ENCODE results near the gene C6orf52. TPM values are rescaled to one million over a fixed set of nuclear protein-coding genes. Genes with fewer than 3 reads are reported as not detected.
"Not testable (repeated sequence)": the region's sequence is repeated elsewhere in the genome, so short reads cannot be mapped to it uniquely, and the experiment has no call there.

The C6orf52 gene
- total RNA-seq, 1 donor from 2014 or later, result 2.9 TPM

DNA sequence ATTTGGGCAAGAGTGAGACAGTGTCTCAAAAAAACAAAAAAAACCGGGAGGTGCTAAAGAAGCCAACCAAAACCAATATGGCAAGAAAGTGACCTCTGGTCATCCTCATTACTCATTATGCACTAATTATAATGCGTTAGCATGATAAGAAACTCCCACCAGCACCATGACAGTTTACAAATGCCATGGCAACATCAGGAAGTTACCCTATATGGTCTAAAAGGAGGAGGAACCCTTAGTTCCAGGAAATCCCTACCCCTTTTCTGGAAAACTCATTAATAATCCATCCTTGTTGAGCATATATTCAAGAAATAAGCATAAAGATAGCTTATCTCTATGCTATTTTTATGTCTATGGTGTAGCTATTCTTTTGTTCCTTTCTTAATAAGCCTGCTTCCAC, 31.7 kb downstream of the C6orf52 start:
- Histone ChIP-seq H3K79me2 (ENCODE audit: insufficient read depth, low read length) (no peaks in the 10 kb centered on the region), H3K9ac (ENCODE audit: low read length) (no peak overlapping the region), H3K27ac (ENCODE audit: low read depth, low read length) (no peak overlapping the region), H3K4me2 (ENCODE audit: low read length) (no peak overlapping the region), H3K27me3 (ENCODE audit: insufficient read depth, low read length) (no peaks in the 10 kb centered on the region), H3K9me3 (ENCODE audit: insufficient read depth, low read depth, low read length) (no peaks in the 10 kb centered on the region), H4K20me1 (ENCODE audit: insufficient read depth, low read length) (no peaks in the 10 kb centered on the region), H3K4me3 (ENCODE audit: insufficient read depth, low read depth, low read length) (no peak overlapping the region), H2AFZ (ENCODE audit: low read depth, low read length) (no peak overlapping the region), H3K4me1 (ENCODE audit: insufficient read depth, low read length) (no peaks in the 10 kb centered on the region), H3K36me3 (ENCODE audit: insufficient read depth, low read length) (no peaks in the 10 kb centered on the region)
- H3K27ac Mint-ChIP-seq (ENCODE audit: unreplicated experiment), result no peak overlapping the region
- H3K9me3 Mint-ChIP-seq (ENCODE audit: unreplicated experiment), result peaks cover 10% of the 10 kb centered on the region
- H3K36me3 Mint-ChIP-seq (ENCODE audit: low read depth, unreplicated experiment), result no peaks in the 10 kb centered on the region
- H3K4me1 Mint-ChIP-seq (ENCODE audit: low read depth, unreplicated experiment), result no peaks in the 10 kb centered on the region
- peaks cover 4% of the 10 kb centered on the region for H3K27me3 Mint-ChIP-seq (ENCODE audit: low read depth, unreplicated experiment)
- H3K4me3 Mint-ChIP-seq (ENCODE audit: unreplicated experiment), result no peak overlapping the region
- FAIRE-seq (no peak), DNase-seq (ENCODE audit: low read depth) (no peak)
- TF ChIP-seq, protein P1, sequence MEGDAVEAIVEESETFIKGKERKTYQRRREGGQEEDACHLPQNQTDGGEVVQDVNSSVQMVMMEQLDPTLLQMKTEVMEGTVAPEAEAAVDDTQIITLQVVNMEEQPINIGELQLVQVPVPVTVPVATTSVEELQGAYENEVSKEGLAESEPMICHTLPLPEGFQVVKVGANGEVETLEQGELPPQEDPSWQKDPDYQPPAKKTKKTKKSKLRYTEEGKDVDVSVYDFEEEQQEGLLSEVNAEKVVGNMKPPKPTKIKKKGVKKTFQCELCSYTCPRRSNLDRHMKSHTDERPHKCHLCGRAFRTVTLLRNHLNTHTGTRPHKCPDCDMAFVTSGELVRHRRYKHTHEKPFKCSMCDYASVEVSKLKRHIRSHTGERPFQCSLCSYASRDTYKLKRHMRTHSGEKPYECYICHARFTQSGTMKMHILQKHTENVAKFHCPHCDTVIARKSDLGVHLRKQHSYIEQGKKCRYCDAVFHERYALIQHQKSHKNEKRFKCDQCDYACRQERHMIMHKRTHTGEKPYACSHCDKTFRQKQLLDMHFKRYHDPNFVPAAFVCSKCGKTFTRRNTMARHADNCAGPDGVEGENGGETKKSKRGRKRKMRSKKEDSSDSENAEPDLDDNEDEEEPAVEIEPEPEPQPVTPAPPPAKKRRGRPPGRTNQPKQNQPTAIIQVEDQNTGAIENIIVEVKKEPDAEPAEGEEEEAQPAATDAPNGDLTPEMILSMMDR (IDR thresholded peaks at IDR 0.05; ENCODE audit: insufficient read depth, low read depth, low read length), result no peak
- no peak for TF ChIP-seq EZH2 (IDR thresholded peaks at IDR 0.05; ENCODE audit: insufficient read depth, low read length)

DNA sequence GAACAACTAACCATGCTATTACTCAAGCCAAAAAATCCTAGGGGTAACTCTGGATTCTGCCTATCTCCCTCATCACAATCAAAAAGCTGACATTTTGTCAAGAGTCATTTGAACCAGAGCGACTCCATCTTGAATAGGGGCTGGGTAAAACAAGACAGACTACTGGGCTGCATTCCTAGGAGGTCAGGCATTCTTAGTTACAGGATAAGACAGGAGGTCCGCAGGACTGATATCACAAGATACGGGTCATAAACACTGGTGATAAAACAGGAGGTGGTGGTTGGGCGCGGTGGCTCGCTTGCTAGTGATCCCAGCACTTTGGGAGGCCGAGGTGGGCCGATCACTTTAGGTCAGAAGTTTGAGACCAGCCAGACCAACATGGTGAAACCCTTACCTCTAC, 32.2 kb downstream of the C6orf52 start:
- DNase-seq (ENCODE audit: low read depth) (no peak), FAIRE-seq (no peak)
- H3K27me3 Mint-ChIP-seq (ENCODE audit: low read depth, unreplicated experiment), result peaks cover 2% of the 10 kb centered on the region
- Histone ChIP-seq H3K27ac (ENCODE audit: low read depth, low read length) (no peak overlapping the region), H3K4me2 (ENCODE audit: low read length) (no peak overlapping the region), H3K9me3 (ENCODE audit: insufficient read depth, low read depth, low read length) (no peaks in the 10 kb centered on the region), H3K4me1 (ENCODE audit: insufficient read depth, low read length) (no peaks in the 10 kb centered on the region), H3K79me2 (ENCODE audit: insufficient read depth, low read length) (no peaks in the 10 kb centered on the region), H2AFZ (ENCODE audit: low read depth, low read length) (no peak overlapping the region), H3K4me3 (ENCODE audit: insufficient read depth, low read depth, low read length) (no peak overlapping the region), H3K27me3 (ENCODE audit: insufficient read depth, low read length) (no peaks in the 10 kb centered on the region), H3K36me3 (ENCODE audit: insufficient read depth, low read length) (no peaks in the 10 kb centered on the region), H3K9ac (ENCODE audit: low read length) (no peak overlapping the region), H4K20me1 (ENCODE audit: insufficient read depth, low read length) (no peaks in the 10 kb centered on the region)
- no peak overlapping the region for H3K27ac Mint-ChIP-seq (ENCODE audit: unreplicated experiment)
- no peak overlapping the region for H3K4me3 Mint-ChIP-seq (ENCODE audit: unreplicated experiment)
- peaks cover 10% of the 10 kb centered on the region for H3K9me3 Mint-ChIP-seq (ENCODE audit: unreplicated experiment)
- no peaks in the 10 kb centered on the region for H3K4me1 Mint-ChIP-seq (ENCODE audit: low read depth, unreplicated experiment)
- no peak for TF ChIP-seq EZH2 (IDR thresholded peaks at IDR 0.05; ENCODE audit: insufficient read depth, low read length)
- TF ChIP-seq, protein P1 (IDR thresholded peaks at IDR 0.05; ENCODE audit: insufficient read depth, low read depth, low read length), result no peak
- no peaks in the 10 kb centered on the region for H3K36me3 Mint-ChIP-seq (ENCODE audit: low read depth, unreplicated experiment)

DNA sequence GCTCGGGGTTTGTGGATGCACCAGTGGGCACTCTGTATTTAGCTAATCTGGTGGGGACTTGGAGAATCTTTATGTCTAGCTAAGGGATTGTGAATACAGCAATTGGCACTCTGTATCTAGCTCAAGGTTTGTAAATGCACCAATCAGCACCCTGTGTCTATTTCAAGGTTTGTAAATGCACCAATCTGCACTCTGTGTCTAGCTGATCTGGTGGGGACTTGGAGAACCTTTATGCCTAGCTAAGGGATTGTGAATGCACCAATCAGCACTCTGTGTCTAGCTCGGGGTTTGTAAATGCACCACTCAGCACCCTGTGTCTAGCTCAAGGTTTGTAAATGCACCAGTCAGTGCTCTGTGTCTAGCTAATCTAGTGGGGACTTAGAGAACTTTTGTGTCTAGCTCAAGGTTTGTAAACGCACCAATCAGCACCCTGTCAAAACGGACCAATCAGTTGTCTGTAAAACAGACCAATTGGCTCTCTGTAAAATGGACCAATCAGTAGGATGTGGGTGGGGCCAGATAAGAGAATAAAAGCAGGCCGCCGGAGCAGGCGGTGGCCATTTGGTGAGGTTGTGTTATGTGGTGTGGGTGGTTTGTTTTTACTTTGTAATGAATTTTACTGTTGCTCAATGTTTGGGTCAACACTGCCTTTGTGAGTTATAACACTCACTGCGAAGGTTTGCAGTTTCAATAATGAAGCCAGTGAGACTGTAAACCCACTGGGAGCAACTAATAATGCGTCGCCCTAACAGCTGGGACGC, 33.8 kb downstream of the C6orf52 start:
- H4K20me1 ChIP-seq (ENCODE audit: insufficient read depth, low read length); FAIRE-seq; H3K4me3 ChIP-seq (ENCODE audit: insufficient read depth, low read depth, low read length); H3K36me3 Mint-ChIP-seq (ENCODE audit: low read depth, unreplicated experiment); H3K9ac ChIP-seq (ENCODE audit: low read length); H3K27ac ChIP-seq (ENCODE audit: low read depth, low read length); H2AFZ ChIP-seq (ENCODE audit: low read depth, low read length); H3K9me3 ChIP-seq (ENCODE audit: insufficient read depth, low read depth, low read length); H3K4me2 ChIP-seq (ENCODE audit: low read length); DNase-seq (ENCODE audit: low read depth); H3K9me3 Mint-ChIP-seq (ENCODE audit: unreplicated experiment); H3K27me3 ChIP-seq (ENCODE audit: insufficient read depth, low read length); H3K36me3 ChIP-seq (ENCODE audit: insufficient read depth, low read length); H3K4me3 Mint-ChIP-seq (ENCODE audit: unreplicated experiment); H3K4me1 Mint-ChIP-seq (ENCODE audit: low read depth, unreplicated experiment); H3K4me1 ChIP-seq (ENCODE audit: insufficient read depth, low read length); H3K27ac Mint-ChIP-seq (ENCODE audit: unreplicated experiment); H3K27me3 Mint-ChIP-seq (ENCODE audit: low read depth, unreplicated experiment); H3K79me2 ChIP-seq (ENCODE audit: insufficient read depth, low read length): not testable (repeated sequence)
